ENCODE measurements around the gene ZFYVE21.

Gene ZFYVE21

GRCh38 chr14:103676881-103677675 is 38.5 kb upstream of the ZFYVE21 start:
- no peak for DNase-seq (ENCODE audit: low read depth)
- no peak for TF ChIP-seq CTCF (IDR thresholded peaks at IDR 0.05; ENCODE audit: low read length, missing control alignments)
- H3K4me3 ChIP-seq (replicated peaks; ENCODE audit: low read depth, low read length), result no peak overlapping the region

- TF ChIP-seq CTCF (IDR thresholded peaks at IDR 0.05; ENCODE audit: low read length, missing control alignments), result peak; percentile 43
- H3K4me3 ChIP-seq (replicated peaks; ENCODE audit: low read depth, low read length), result no peak overlapping the region
- peak; percentile 29 for DNase-seq (ENCODE audit: low read depth)
These were observed 36.3 kb upstream of the ZFYVE21 start for GRCh38 chr14:103679351-103679750.

- no peak overlapping the region for H3K4me3 ChIP-seq (replicated peaks; ENCODE audit: low read depth, low read length)
- no peak for DNase-seq (ENCODE audit: low read depth)
- no peak for TF ChIP-seq CTCF (IDR thresholded peaks at IDR 0.05; ENCODE audit: low read length, missing control alignments)
These were observed 34.9 kb upstream of the ZFYVE21 start for GRCh38 chr14:103680491-103681231.

GRCh38 chr14:103683139-103683538 is 32.5 kb upstream of the ZFYVE21 start:
- no peak overlapping the region for H3K4me3 ChIP-seq (replicated peaks; ENCODE audit: low read depth, low read length)
- TF ChIP-seq CTCF (IDR thresholded peaks at IDR 0.05; ENCODE audit: low read length, missing control alignments), result no peak
- no peak for DNase-seq (ENCODE audit: low read depth)

- H3K4me3 ChIP-seq (replicated peaks; ENCODE audit: low read depth, low read length), result no peak overlapping the region
- DNase-seq (ENCODE audit: low read depth), result no peak
- no peak for TF ChIP-seq CTCF (IDR thresholded peaks at IDR 0.05; ENCODE audit: low read length, missing control alignments)
These were observed 31.1 kb upstream of the ZFYVE21 start for GRCh38 chr14:103684471-103684870.

GRCh38 chr14:103684871-103685270 is 30.7 kb upstream of the ZFYVE21 start:
- DNase-seq (ENCODE audit: low read depth), result no peak
- TF ChIP-seq CTCF (IDR thresholded peaks at IDR 0.05; ENCODE audit: low read length, missing control alignments), result no peak
- H3K4me3 ChIP-seq (replicated peaks; ENCODE audit: low read depth, low read length), result no peak overlapping the region
